Islet precursor cell (in vitro differentiated cells): Measurements from ENCODE around the gene ZFYVE9.
"Not testable (repeated sequence)": the region's sequence is repeated elsewhere in the genome, so short reads cannot be mapped to it uniquely, and the experiment has no call there.

Experiments
- DNase-seq: peaks from one replicate; pipeline ENCODE4 v3.0.0-alpha.2; 2018

ZFYVE9 gene

DNA sequence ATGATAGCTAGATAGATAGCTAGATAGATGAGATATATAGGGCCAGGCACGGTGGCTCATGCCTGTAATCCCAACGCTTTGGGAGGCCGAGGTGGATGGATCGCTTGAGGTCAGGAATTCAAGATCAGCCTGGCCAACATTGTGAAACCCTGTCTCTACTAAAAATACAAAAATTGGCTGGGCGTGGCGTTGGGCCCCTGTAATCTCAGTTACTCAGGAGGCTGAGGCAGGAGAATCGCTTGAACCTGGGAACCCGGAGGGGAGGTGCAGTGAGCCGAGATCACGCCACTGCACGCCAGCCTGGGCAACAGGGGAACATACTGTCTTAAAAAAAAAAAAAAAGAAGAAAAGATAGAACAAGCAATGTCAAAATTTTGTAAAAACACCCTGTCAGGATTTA is 8.6 kb downstream of the ZFYVE9 start:
- not testable (repeated sequence) for DNase-seq

DNA sequence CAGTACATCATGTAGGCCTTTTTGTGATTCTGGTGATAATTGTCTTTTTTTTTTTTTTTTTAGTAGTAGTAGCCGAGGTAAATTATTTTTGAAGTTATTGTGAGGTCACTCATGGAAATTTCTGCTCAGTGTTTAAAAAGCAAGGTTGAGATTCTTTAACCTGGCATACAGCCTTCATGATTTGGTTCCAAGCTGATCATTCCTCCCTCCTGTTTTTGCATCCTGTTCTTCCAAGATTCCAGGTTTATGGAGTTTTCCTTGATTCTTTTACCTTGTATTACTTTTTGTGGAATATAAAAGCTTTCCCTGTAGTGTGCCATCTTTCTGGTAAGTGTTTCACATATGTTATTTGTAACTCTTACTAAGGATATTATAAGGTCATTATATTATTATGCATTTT is 9.1 kb downstream of the ZFYVE9 start:
- DNase-seq = no peak

DNA sequence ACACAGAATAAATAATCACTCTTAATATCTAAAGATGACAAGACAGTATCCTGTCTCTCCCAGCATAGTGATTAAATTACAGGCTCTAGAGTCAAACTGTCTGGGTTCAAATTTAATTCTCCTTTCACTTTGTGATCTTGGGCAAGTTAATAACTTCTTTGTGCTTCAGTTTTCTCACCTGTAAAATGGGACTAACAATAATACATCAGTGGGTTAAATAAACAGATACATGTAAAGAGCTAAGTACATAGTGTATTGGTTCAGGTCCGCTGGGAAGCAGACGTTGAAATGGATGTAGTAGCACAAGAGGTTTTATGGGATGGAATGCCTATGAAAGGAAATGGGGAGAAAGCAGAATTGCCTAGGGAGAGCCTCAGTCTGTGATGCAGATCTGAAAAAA is 10.7 kb downstream of the ZFYVE9 start:
- DNase-seq = no peak

DNA sequence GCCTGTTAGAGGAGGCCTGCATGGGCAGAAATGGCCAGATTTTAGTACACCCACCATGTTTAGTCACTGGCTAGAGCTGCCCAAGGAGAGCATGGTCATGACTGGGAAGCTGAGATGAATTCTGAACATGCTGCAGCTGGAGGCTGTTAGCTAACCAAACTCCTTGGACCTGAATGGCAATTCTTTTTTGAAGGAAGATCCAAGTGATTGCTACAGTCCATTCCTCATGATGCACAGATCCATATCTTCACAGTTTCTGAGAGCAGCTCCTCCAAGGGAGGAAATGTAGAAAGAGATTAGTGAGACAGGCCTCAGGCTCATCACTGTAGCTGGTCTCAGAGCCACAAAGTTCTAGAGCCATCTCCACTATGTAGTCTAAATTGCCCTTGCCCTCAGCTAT is 11.1 kb downstream of the ZFYVE9 start:
- no peak for DNase-seq

DNA sequence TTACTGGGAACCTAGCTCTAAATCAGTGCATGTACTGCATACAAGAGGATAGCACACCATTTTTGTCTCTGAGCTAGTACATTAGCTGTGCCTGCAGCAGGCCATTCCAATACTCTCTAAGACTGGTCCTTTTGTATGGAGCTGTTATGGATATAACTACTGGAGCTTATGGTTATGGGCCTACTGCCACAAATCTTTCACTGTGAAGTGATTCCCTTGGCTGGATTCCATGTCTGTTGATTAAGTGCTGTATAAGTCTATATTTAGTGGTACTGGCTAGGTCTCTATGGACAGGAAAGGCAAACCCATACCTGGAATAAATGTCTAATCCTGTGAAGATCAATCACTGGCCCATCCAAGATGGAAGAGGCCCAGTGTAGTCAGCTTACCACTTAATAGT is 12.0 kb downstream of the ZFYVE9 start:
- DNase-seq = no peak

DNA sequence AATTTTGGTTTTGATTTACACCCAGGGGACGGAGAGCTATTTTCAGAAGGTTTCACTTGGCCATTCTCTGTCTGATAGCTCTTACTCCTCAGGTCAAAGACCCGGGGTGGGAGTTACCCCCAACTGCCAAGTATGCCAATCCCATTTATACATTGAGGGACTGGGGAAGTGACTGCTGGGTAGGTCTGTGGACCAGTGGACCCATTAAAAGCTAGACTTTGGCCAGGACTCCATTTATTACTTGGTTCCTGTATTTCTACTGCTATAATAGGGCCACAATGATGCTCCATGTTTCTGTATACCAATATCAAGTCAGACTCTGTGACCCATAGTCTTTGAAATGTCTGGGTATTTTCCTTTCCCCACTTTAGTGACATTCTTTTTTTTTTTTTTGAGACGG is 14.6 kb downstream of the ZFYVE9 start:
- DNase-seq = no peak

DNA sequence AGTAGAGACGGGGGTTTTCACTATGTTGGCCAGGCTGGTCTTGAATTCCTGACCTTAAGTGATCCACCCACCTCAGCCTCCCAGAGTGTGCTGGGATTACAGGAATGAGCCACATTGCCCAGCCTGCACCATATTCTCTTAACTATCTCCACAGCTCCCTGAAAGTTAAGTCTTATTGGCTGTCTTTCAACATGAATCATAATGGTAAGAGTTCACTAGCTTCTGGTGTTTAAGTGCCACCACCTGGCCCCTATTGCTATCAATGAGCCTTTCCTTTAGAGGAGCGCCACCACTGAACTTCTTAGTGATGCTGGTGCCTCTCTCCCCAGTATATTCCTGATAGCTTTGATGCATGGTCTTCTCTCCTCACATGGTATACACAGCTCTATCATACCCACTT is 15.7 kb downstream of the ZFYVE9 start:
- DNase-seq = no peak

DNA sequence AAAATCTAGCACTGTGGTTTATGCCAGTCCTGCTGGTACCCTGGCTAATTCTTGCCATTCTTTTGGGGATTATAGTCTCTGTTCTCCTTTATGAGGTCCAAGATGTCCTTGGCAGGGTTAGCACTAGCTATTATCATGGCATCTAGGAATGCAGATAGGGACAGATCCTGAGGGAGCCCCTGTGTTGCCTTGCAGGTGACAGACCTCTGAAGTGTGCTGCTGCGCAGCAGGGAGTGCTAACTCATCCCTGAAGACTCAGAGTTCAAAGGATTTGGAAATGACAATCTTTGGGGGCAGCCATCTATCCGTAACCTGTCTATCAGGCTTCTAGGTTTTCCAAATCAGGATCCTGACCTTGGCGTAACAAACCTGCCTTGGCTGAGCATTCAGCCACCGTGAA is 16.3 kb downstream of the ZFYVE9 start:
- no peak for DNase-seq

DNA sequence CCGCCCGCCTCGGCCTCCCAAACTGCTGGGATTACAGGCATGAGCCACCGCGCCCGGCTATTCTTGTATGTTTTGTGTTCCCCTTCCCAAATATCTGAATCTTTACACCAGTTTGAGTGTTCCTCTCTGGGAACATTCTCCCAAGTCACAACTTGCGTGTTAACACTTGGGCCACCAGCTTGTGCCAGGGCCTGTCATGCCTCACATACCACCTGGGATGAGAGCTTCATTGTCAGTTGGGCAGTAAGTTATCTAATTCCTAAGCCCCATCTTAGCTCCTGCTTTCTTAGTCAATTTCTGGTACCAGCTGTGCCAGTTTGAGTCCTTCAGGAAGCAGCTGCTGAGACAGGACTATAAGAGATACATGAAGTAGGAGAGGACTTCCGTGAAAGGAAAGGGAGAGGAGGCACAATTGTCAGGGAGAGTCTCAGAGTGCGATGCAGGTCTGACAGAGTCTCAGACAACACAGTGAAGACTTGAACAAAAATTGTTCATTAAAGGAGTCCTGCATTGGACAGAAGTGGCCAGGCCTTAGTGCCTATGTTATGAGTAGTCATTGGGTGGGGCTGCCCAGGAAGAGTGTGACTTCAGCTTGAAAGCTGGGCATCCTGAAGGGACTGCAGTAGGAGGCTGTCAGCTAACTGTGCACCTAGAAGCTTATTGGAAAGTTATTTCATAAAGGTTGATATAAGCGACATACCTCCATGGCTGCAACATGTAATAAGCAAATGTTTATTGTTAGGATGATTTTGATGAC is 17.3 kb downstream of the ZFYVE9 start:
- DNase-seq = no peak

DNA sequence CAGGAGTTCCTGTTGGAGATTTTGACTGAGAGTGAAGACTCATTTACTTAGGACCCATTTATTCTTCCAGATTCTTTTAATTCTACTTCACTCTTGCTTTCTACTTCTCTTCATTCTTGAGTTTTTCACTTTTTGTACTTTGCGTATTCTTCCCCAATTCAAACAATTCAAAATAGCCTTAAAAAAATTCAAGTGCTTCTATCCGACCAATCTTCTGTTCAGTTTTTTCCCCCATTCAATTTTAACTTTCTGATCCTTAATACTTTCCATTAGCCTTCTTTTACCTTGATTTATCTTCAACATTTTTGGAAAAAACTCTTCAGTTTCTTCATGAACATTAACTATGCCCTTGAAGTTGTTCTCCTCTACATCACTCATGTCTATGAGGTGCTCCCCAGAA is 21.1 kb downstream of the ZFYVE9 start:
- no peak for DNase-seq

DNA sequence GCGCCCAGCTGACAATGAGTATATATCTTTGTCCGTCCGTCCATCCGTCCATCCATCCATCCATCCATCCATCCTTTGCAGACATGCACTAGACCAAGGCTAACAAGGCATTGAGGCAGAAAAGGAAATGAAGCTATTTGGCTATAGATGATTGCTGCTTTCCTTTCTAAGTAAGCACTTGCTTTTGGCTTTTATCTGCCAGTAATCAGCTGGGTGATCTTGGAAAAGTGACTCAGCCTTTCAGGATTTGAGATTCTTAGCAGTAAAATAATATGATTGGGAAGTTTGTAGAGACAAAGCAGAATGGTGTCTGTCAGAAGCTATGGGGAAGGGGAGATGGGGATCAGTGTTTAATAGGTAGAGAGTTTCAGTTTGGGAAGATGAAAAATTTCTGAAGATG is 22.7 kb downstream of the ZFYVE9 start:
- DNase-seq = no peak

DNA sequence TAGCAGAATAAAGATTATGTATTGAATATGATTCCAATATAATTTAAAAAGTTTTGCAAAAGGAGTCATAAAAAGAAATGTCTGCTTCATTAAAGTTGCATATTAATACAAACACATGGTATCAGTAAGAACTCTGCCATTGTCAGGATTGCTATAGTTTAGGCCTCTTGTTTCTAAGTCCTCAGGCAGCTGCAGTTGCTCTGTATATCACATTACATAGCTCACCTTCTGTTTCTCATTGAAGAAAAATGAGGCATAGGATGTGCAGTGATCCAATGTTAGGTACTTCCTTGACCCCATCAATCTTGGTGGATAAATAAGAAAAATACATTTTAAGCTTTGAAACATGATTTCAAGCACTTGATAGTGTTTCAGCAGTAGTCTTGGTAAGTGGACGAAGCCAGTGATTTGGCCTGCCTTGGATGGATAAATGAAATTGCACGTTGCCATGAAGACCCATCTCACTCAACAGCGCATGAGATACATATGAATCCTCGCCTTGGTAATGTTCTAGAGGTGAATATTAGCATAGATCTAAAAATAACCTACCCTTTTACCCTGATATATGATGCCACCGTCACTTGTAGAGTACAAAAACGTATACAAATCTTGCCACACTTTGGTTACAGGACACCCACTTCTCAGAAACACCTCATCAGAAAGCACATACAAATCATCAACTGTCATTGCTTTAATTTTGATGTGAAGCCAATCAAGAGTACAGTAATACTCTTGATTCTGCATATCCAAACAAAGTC is 25.3 kb downstream of the ZFYVE9 start:
- DNase-seq = no peak

DNA sequence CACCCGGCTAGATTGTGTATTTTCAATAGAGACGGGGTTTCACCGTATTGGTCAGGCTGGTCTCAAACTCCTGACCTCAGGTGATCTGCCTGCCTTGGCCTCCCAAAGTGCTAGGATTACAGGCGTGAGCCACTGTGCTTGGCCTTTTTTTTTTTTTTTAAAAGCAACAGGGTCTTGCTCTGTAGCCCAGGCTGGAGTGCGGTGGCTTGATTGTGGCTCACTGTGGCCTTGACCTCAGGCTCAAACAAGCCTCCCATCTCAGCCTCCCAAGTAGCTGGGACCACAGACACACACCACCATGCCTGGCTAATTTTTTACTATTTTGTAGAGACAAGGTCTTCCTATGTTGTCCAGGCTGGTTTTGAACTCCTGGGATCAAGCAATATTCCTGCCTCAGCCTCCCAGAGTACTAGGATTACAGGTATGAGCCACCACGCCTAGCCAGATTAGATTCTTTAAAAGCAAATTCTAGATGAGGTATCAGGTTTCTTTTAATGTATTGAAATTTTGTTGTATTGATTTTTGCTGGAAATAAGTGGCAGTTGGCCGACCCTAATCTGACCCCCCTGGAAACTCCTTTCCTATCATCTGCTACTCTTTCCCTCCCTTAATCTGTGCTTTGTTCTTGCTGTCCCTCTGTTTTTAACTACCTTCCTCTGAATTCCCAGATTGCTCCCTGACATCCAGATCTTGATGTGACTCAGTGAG is 26.6 kb downstream of the ZFYVE9 start:
- DNase-seq = no peak

DNA sequence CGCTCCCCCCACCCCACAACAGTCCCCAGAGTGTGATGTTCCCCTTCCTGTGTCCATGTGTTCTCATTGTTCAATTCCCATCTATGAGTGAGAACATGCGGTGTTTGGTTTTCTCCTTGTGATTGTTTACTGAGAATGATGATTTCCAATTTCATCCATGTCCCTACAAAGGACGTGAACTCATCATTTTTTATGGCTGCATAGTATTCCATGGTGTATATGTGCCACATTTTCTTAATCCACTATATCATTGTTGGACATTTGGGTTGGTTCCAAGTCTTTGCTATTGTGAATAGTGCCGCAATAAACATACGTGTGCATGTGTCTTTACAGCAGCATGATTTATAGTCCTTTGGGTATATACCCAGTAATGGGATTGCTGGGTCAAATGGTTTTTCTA is 29.3 kb downstream of the ZFYVE9 start:
- DNase-seq = not testable (repeated sequence)

DNA sequence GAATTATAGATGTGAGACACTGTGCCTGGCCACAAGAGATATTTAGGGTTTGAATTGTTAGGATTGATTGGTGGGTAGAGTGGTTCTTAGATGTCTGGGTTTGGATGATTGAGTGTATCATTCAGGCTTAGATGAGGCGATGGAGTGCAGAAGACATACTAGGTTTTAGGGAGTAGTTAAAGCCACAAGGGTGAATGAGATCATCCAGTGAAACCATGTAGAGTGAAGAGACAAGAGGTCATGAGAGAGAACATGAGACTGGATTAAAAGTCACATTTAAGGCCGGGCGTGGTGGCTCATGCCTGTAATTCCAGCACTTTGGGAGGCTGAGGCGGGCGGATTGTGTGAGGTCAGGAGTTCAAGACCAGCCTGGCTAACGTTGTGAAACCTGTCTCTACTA is 37.2 kb downstream of the ZFYVE9 start:
- DNase-seq = no peak

DNA sequence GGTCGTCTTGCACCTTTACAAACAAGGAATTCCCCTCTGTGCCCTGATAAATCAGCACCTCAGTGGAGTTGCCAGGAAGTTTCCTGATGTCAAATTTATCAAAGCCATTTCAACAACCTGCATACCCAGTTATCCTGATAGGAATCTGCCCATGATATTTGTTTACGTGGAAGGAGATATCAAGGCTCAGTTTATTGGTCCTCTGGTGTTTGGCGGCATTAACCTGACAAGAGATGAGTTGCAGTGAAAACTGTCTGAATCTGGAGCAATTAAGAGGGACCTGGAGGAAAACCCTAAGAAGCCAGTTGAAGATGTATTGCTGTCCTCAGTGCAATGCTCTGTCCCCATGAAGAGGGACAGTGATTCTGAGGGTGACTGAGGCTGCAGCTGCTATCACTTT is 38.3 kb downstream of the ZFYVE9 start:
- DNase-seq = no peak

DNA sequence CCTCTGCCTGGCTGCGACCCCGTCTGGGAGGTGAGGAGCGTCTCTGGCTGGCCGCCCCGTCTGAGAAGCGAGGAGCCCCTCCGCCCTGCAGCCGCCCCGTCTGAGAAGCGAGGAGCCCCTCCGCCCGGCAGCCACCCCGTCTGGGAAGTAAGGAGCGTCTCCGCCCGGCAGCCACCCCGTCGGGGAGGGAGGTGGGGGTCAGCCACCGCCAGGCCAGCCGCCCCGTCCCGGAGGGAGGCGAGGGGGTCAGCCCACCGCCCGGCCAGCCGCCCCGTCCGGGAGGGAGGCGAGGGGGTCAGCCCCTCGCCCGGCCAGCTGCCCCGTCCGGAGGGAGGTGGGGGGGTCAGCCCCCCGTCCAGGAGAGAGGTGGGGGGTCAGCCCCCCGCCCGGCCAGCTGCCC is 39.9 kb downstream of the ZFYVE9 start:
- not testable (repeated sequence) for DNase-seq

DNA sequence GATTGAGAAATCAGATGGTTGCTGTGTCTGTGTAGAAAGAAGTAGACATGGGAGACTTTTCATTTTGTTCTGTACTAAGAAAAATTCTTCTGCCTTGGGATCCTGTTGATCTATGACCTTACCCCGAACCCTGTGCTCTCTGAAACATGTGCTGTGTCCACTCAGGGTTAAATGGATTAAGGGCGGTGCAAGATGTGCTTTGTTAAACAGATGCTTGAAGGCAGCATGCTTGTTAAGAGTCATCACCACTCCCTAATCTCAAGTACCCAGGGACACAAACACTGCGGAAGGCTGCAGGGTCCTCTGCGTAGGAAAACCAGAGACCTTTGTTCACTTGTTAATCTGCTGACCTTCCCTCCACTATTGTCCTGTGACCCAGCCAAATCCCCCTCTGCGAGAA is 40.4 kb downstream of the ZFYVE9 start:
- DNase-seq = not testable (repeated sequence)

DNA sequence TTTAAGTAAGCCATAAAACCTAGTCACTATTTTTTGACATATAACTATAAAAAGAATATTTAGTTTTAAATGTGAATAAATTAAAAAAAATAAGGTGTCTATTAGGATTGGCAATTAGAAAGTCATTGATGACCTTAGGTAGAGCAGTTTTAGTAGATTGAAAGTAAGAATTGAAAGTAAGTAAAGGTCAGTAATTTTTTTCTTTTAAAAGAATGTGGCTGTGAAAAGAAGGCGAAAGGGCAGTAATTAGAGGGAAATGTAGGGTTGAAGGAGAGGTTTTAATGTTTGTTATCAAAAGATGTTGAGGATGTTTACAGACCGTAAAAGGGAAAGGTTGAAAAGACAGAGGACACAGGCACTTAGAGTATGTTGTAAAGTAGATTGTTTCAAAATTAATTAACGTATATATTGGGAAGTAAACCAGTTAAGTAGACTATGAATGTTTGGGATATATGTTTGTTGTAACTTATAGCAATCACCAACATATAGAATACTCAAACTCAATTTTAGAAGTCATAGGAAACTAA is 41.0 kb downstream of the ZFYVE9 start:
- no peak for DNase-seq

DNA sequence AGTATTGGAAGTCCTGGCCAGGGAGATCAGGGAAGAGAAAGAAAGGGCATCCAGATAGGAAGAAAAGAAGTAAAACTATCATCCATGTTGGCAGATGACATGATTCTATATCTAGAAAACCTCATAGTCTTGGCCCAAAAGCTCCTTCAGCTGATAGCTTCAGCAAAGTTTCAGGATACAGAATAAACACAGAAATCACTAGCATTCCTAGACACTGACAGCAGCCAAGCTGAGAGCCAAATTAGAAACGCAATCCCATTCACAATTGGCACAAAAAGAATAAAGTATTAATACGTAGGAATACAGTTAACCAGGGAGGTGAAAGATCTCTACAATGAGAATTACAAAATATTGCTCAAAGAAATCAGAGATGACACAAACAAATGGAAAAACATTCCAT is 44.6 kb downstream of the ZFYVE9 start:
- no peak for DNase-seq

DNA sequence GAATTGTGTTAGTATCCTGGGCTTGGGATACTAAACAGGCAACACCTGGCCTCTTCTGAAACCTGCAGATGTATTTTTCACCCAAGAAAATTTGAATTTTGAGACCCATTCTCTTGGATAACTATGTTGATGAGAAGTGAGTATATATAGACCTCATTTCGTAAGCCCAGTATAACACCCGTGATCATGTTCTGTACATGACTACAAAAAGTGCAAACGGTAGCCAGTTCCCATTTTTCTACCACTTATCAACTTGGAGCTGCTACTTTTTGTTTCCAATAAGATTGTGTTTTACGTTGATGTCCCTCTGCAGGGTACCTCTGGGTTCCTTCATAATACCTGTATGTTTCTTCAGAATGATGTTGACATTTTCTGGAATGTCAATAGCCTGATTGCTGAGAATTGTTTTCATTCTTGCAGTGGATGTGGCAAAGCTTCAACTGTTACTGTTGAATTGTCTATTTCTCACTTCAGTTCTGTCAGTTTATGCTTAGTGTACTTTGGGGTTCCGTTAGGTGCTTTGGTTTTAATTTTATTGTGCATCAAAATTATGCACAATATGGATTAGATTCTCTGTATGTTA is 48.1 kb downstream of the ZFYVE9 start:
- DNase-seq = no peak

DNA sequence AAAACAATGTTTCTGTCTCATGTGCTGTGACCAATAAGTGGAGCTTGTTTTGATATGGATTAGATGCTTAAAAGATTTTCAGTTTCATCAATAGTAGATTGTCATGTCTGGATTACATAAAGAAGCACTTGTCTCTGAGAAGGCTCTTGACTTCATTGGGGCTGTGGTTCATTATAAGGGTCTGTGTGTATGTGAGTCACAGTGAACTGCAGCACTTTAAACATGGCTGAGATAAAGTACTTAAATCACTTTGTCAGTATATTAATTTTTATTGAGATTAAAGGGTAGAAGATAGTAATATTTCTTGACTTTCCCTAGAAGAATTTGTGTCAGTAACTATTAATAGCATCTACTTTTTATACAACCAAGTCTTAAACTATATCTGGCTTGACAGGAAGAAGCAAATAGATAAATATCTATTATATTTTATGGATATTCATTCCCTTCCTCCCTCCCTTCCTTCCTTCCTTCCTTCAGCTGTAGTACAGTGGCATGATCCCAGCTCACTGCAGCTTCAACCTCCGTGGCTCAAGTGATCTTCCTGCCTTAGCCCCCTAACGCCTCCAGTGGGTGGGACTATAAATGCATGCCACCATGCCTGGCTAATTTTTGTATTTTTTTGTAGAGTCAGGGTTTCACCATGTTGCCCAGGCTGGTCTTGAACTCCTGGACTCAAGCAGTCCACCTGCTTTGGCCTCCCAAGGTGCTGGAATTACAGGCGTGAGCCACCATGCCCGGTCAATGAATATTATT is 48.8 kb downstream of the ZFYVE9 start:
- no peak for DNase-seq
